Duodenal mucosa (tissue), 2 donors: ENCODE measurements around the gene IFNG.

Experiments used
- H3K27ac ChIP-seq: one replicate; pipeline ENCODE4 v1.7.0; 2013; ENCODE audit warnings: low read depth, low read length
- H3K27me3 ChIP-seq, 2 donors: one replicate each; pipeline ENCODE4 v1.7.0; 2013; ENCODE audit warnings: low read length in 2 of 2, control low read depth in 1 of 2; ENCODE audit not compliant: insufficient read depth in 2 of 2, control insufficient read depth in 1 of 2
- H3K36me3 ChIP-seq, 2 donors: one replicate each; pipeline ENCODE4 v1.7.0; 2013; ENCODE audit warnings: low read length in 2 of 2, control low read depth in 1 of 2; ENCODE audit not compliant: insufficient read depth in 2 of 2, control insufficient read depth in 1 of 2
- H3K4me1 ChIP-seq, 2 donors: one replicate each; pipeline ENCODE4 v1.7.0; 2013; ENCODE audit warnings: low read length in 2 of 2, control low read depth in 1 of 2; ENCODE audit not compliant: insufficient read depth in 2 of 2, control insufficient read depth in 1 of 2
- H3K4me3 ChIP-seq, 2 donors: one replicate each; pipeline ENCODE4 v1.7.0; 2013; ENCODE audit warnings: low read length in 2 of 2, low read depth in 1 of 2
- H3K9ac ChIP-seq, 2 donors: one replicate each; pipeline ENCODE4 v1.7.0; 2013; ENCODE audit warnings: low read length in 2 of 2, low read depth in 1 of 2
- H3K9me3 ChIP-seq, 2 donors: one replicate each; pipeline ENCODE4 v1.7.0; 2013; ENCODE audit warnings: low read length in 2 of 2, control low read depth in 1 of 2; ENCODE audit not compliant: control insufficient read depth in 1 of 2

Gene IFNG

DNA sequence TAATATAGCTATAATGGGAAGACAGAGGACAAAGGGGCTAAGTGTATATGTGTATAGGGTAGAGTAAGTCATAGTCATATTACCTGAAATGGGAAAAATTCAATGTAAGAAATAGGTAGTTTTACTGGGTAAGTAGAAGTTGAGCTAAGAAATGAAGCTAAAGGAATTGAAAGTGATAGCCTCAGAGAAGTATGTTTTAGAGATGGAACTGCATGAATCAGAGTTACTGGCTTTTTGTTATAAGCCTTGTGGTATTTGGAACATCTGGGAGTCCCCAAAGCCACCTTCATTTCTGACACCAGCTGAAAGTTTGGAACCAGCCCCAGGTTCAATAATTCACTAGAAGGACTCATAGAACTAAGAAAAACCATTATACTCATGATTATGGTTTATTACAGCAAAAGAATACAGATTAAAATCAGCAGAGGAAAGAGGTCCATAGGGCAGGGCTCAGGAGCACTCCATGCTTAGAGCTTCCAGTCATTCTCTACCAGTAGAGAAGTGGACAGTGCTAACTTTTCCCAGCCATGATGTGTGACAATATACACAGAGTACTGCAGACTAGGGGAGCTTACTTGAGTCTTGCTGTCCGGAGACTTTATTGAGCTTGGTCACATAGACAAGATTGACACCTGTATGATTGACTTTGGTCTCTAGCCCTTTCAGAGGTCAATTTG, 9.8 kb upstream of the IFNG start:
- no peak overlapping the region for H3K4me3 ChIP-seq
- H3K27ac ChIP-seq = no peak overlapping the region
- no peaks in the 10 kb centered on the region for H3K4me1 ChIP-seq
- H3K9me3 ChIP-seq = no peaks in the 10 kb centered on the region
- H3K9ac ChIP-seq = no peak overlapping the region
- H3K36me3 ChIP-seq = no peaks in the 10 kb centered on the region
- no peaks in the 10 kb centered on the region for H3K27me3 ChIP-seq

DNA sequence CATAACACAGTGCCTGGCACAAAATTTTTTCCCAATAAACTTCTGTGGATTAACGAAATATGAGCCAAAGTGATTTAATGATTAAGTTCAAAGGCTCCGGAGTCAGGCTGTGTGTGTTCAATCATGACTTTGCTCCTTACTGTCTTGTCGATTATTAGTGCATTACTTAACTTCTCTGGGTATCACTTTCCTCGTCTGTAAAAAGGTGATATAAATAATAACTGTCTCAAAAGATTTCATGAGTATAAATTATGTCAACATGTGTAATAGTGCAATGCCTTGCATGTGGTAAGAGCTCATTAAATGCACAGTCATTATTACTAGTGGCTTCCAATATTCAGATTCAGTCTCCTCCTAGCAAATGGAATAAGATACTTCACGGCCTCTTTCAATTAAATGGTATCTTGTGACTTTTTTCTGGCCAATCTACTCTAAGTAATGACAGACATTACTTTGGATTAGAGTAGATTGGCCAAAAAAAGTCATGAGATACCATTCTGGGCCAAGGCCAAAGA, 6.8 kb upstream of the IFNG start:
- Histone ChIP-seq H3K36me3 (no peaks in the 10 kb centered on the region), H3K4me3 (no peak overlapping the region), H3K4me1 (no peaks in the 10 kb centered on the region), H3K27ac (no peak overlapping the region), H3K9me3 (no peaks in the 10 kb centered on the region), H3K27me3 (no peaks in the 10 kb centered on the region), H3K9ac (no peak overlapping the region)

DNA sequence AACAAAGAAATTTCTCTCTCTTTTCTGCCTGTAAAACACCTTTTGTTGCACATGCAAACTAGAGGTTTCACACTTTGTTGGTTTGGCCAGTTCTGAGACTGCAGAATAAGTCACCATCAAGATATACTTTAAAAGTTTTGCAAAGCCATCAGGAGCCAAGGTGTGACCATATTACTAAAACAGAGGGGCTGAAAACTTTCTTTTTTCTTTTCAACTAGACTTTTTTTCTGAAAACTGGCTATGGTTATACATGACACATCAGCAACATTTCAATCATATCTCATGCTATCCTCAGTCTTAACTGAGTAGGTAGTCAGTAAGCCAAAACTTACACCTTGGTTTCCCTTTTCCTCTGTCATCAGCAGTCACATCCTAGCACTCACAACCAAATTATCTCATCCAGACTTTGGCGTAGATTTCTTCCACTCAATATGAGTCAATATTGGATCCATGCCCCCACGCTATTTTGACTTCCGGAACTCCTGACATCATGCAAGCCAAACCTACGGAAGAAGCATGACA, 4.1 kb upstream of the IFNG start:
- H3K27me3 ChIP-seq = no peaks in the 10 kb centered on the region
- H3K9me3 ChIP-seq = no peaks in the 10 kb centered on the region
- H3K4me1 ChIP-seq = no peaks in the 10 kb centered on the region
- no peak overlapping the region for H3K9ac ChIP-seq
- no peak overlapping the region for H3K4me3 ChIP-seq
- H3K36me3 ChIP-seq = no peaks in the 10 kb centered on the region
- no peak overlapping the region for H3K27ac ChIP-seq

DNA sequence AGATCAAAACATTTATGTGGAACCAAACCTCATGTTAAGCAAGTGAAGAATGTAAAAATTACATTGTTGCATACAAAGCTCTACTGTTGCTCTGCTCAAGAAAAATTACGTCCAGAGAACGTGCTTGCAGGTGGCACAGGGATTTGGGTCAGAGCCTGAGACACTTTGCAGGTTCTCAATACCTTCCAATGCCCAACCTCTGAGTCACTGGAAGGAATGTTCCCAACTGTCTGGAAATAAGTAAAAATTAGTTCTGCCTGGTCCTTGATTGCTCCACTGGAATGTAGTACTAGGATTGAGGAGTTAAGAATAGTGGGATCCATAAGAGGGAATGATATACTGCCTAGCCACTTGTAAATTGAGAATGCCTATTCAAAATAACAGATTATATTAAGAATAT, 2.8 kb upstream of the IFNG start:
- Histone ChIP-seq H3K27ac (no peak overlapping the region), H3K27me3 (no peaks in the 10 kb centered on the region), H3K4me1 (no peaks in the 10 kb centered on the region), H3K9ac (no peak overlapping the region), H3K36me3 (no peaks in the 10 kb centered on the region), H3K4me3 (no peak overlapping the region), H3K9me3 (no peaks in the 10 kb centered on the region)

DNA sequence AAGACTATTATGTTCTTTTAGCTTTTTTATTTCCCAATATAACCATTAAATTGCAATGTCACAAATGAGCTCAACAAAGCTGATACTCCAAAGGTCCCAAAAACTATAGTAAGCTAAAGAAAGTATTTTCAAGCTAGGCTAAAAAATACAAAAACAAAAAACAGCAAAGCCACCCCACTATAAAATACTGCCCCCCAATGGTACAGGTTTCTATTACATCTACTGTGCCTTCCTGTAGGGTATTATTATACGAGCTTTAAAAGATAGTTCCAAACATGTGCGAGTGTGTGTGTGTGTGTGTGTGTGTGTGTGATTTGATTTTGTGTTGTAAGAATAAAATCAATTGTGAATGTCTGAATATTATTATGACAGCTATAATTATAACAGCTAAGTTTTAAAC, 1.1 kb downstream of the IFNG start:
- H3K9ac ChIP-seq = no peak overlapping the region
- no peaks in the 10 kb centered on the region for H3K36me3 ChIP-seq
- no peaks in the 10 kb centered on the region for H3K27me3 ChIP-seq
- no peaks in the 10 kb centered on the region for H3K4me1 ChIP-seq
- H3K27ac ChIP-seq = no peak overlapping the region
- H3K9me3 ChIP-seq = no peaks in the 10 kb centered on the region
- H3K4me3 ChIP-seq = no peak overlapping the region

DNA sequence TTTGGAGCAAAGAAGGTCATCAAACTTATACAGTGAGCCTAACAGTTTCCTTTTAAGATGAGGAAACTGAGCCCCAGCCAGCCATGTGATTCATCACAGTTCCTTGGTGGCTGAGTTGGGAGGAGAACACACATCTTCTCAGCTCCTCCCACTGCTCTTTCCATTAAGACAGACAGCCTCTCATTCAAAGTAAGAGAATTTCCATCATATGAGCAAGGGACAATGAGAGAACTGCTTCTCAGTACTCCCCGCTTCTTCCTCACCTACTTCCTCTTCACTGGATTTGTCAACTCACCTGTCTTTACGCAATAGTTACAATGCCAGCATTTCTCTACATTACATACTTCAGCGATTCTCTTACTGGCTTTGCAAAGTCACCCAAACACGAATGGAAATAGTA, 2.2 kb downstream of the IFNG start:
- H3K9ac ChIP-seq = no peak overlapping the region
- H3K4me1 ChIP-seq = no peaks in the 10 kb centered on the region
- no peaks in the 10 kb centered on the region for H3K27me3 ChIP-seq
- no peak overlapping the region for H3K27ac ChIP-seq
- H3K9me3 ChIP-seq = no peaks in the 10 kb centered on the region
- H3K36me3 ChIP-seq = no peaks in the 10 kb centered on the region
- no peak overlapping the region for H3K4me3 ChIP-seq

DNA sequence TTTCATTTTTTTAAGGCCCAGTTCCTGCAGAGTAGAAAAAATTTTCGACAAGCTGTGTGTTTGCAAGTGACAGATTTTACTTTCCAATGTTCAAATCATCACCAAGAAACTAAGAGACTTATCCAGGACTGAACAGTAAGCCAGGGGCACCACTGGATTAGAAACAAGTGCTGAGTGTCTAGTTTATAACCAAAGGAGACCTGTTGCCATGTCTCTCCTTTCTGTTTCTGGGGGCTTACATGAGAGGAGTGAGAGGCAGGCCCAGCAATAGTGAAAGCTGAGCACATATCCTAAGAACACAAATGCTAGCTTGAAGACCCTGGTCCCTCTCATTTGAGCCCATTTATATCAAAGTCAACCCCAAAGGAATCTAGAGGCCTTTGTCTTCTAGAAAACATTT, 2.9 kb downstream of the IFNG start:
- no peaks in the 10 kb centered on the region for H3K36me3 ChIP-seq
- H3K9ac ChIP-seq = no peak overlapping the region
- H3K4me1 ChIP-seq = no peaks in the 10 kb centered on the region
- no peaks in the 10 kb centered on the region for H3K9me3 ChIP-seq
- H3K27me3 ChIP-seq = no peaks in the 10 kb centered on the region
- H3K27ac ChIP-seq = no peak overlapping the region
- H3K4me3 ChIP-seq = no peak overlapping the region

DNA sequence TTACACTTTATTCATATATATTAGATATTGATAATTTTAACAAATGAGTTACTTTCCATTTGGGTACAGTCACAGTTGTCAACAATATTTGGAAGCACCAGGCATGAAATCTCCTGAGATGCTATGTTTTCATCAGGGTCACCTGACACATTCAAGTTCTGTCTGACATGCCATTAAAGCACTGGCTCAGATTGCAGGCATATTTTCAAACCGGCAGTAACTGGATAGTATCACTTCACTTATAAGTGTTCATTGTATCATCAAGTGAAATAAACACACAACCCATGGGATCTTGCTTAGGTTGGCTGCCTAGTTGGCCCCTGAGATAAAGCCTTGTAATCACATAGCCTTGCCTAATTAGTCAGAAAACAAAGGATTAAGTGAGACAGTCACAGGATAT, 4.8 kb downstream of the IFNG start:
- no peaks in the 10 kb centered on the region for H3K27me3 ChIP-seq
- H3K27ac ChIP-seq = no peak overlapping the region
- no peaks in the 10 kb centered on the region for H3K36me3 ChIP-seq
- H3K9ac ChIP-seq = no peak overlapping the region
- H3K4me1 ChIP-seq = no peaks in the 10 kb centered on the region
- no peaks in the 10 kb centered on the region for H3K9me3 ChIP-seq
- H3K4me3 ChIP-seq = no peak overlapping the region

DNA sequence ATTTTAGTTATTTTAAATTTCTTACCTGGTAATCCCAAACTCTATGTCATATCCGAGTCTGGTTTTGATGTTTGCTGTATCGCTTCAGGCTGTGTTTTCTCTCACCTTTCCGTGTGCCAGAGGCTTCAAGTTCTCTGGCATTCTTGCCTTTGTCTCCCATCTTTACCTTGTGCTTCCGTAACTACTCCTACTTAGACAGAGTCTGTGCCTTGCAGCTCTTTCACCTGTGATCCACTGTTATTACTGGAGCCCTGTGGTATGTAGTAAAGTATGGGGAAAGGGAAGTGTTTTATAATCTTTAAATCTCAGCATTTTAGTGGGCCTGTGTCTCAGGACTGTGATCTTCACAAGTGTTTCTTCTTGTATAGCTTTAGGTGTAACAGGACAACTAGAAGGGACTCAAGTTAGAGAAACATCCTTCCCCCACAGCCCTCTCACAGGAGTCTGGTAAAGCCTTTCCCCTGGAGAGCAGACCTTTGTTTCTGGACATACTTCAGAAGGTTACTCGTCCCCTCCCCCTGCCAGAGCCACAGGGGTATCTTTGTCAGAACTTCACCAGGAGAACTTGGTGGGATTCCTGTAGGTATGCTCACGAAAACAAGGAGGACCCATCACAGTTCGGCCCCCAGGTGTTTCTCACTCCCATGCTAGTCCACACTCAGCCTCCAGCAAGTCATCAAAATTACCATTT, 11.1 kb downstream of the IFNG start:
- Histone ChIP-seq H3K9me3 (no peaks in the 10 kb centered on the region), H3K4me3 (no peak overlapping the region), H3K9ac (no peak overlapping the region)

DNA sequence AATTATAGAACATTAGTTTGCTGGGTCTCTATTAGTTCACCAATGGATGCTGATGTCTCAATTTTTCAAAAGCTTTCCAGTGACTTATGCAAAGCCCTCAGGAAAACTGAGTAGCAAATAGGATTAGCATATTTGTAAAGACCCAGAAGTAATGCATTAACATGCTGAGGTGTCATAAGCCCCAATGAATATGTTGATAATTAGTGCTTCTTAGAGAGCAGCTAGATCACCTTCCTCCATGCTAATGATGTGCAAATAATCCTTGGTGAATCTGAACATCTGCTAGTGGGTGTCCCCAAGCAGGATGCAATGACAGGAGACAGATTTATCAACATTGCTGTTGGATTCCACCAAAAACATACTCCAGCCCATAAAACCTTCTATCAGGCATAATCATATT, 19.0 kb downstream of the IFNG start:
- no peaks in the 10 kb centered on the region for H3K9me3 ChIP-seq
- no peaks in the 10 kb centered on the region for H3K27me3 ChIP-seq
- H3K4me3 ChIP-seq = no peak overlapping the region
- H3K36me3 ChIP-seq = no peaks in the 10 kb centered on the region
- H3K9ac ChIP-seq = no peak overlapping the region
- no peaks in the 10 kb centered on the region for H3K4me1 ChIP-seq
- no peak overlapping the region for H3K27ac ChIP-seq

More for the DNA sequence above, 11.1 kb downstream of the IFNG start:
- H3K27me3 ChIP-seq = peaks cover 0 to 4% of the 10 kb centered on the region in 2 donors
- H3K27ac ChIP-seq = no peak overlapping the region
- H3K4me1 ChIP-seq = no peaks in the 10 kb centered on the region
- H3K36me3 ChIP-seq = no peaks in the 10 kb centered on the region
